ENCODE results near the gene GRIN3A.

DNA sequence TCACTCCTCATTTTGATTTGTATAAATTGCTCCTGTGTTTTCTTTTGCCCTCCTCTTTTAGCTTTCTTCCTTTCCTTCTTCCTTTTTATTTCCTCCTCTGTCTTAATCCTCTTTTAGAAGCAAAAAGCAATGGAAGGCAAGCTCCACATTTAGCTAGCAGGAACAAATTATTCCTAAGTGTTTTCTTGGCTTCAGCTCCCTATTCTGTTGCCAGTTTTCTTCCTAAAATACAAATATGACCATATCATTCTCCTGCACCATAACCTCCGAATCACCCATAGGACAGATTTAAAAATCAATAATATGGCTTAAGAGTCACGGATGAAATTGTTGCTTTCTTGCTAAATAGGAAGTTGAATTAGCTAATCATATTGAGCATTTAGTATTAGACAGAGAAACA is 49.4 kb downstream of the GRIN3A start:
- no peak for TF ChIP-seq POLR2AphosphoS5 (IDR thresholded peaks at IDR 0.05; ENCODE audit: low read depth, low read length)
- TF ChIP-seq POLR2A (IDR thresholded peaks at IDR 0.05; ENCODE audit: low read depth, low read length), result no peak
- TF ChIP-seq TAF1 (IDR thresholded peaks at IDR 0.05; ENCODE audit: low read depth, low read length), result no peak
- no peak for TF ChIP-seq SPI1 (IDR thresholded peaks at IDR 0.05; ENCODE audit: low read depth, low read length)
- no peak for TF ChIP-seq PAX5 (IDR thresholded peaks at IDR 0.05; ENCODE audit: insufficient read depth, low read length, severe bottlenecking)
